Activated CD4-positive, alpha-beta memory T cell treated with anti-CD3 and anti-CD28 coated beads for 36 hours (primary cell): ENCODE results near the gene DCX. TPM values are rescaled to one million over a fixed set of nuclear protein-coding genes. Genes with fewer than 3 reads are reported as not detected.

Experiments
- CTCF ChIA-PET: fragments of 350-600 bp; sonication (Branson Sonifier 250); formaldehyde crosslinking; loops from one replicate; lab custom pipeline; 2021; ENCODE audit warnings: antibody characterized with exemption, inconsistent platforms; lab: Charles Lee
- POLR2A ChIA-PET: fragments of 350-600 bp; sonication (Branson Sonifier 250); formaldehyde crosslinking; loops from one replicate; lab custom pipeline; 2021; ENCODE audit warnings: antibody characterized with exemption; lab: Charles Lee
- DNase-seq: peaks from one replicate; pipeline ENCODE4 v3.0.0-alpha.2; 2020
- H3K27ac Mint-ChIP-seq: one replicate; pipeline ENCODE4 v1.8.0; 2021; ENCODE audit warnings: mixed read lengths
- H3K27me3 Mint-ChIP-seq: one replicate; pipeline ENCODE4 v1.8.0; 2021; ENCODE audit warnings: mixed read lengths
- H3K36me3 Mint-ChIP-seq: one replicate; pipeline ENCODE4 v1.8.0; 2021; ENCODE audit warnings: mixed read lengths
- H3K4me1 Mint-ChIP-seq: one replicate; pipeline ENCODE4 v1.8.0; 2021; ENCODE audit warnings: low read depth, mixed read lengths
- H3K4me3 Mint-ChIP-seq: one replicate; pipeline ENCODE4 v1.8.0; 2021; ENCODE audit warnings: mild to moderate bottlenecking, mixed read lengths
- H3K9me3 Mint-ChIP-seq: one replicate; pipeline ENCODE4 v1.8.0; 2021; ENCODE audit warnings: mixed read lengths
- intact Hi-C: fragments of 100-400 bp; cut with micrococcal nuclease; formaldehyde crosslinking; loops from one replicate; pipeline ENCODE4 v1.15.1; 2023
- total RNA-seq, 2 experiments: library from RNA; stranded (reverse); gene quantifications; one replicate each; pipeline ENCODE4 v1.2.3, GENCODE V29; 2021

Gene DCX
- total RNA-seq, 2 experiments from 2014 or later, result not detected

- Mint-ChIP-seq H3K27ac (no peak overlapping the region), H3K4me1 (no peaks in the 10 kb centered on the region), H3K36me3 (no peaks in the 10 kb centered on the region), H3K4me3 (no peak overlapping the region), H3K27me3 (no peaks in the 10 kb centered on the region), H3K9me3 (no peaks in the 10 kb centered on the region)
- ChIA-PET POLR2A (no interaction called here), CTCF (no interaction called here)
- no peak for DNase-seq
- intact Hi-C loops, result no loop called here
These were observed 9.6 kb downstream of the DCX start for GRCh38 chrX:111402344-111402743.

- CTCF ChIA-PET, result no interaction called here
- H3K4me3 Mint-ChIP-seq, result no peak overlapping the region
- POLR2A ChIA-PET, result no interaction called here
- H3K27me3 Mint-ChIP-seq, result no peaks in the 10 kb centered on the region
- intact Hi-C loops, result no loop called here
- no peak for DNase-seq
- no peaks in the 10 kb centered on the region for H3K4me1 Mint-ChIP-seq
- H3K9me3 Mint-ChIP-seq, result no peaks in the 10 kb centered on the region
- H3K27ac Mint-ChIP-seq, result no peak overlapping the region
- H3K36me3 Mint-ChIP-seq, result no peaks in the 10 kb centered on the region
These were observed 16.8 kb downstream of the DCX start for GRCh38 chrX:111395149-111395548.

GRCh38 chrX:111394569-111394968 is 17.4 kb downstream of the DCX start:
- DNase-seq, result no peak
- ChIA-PET CTCF (no interaction called here), POLR2A (no interaction called here)
- Mint-ChIP-seq H3K4me1 (no peaks in the 10 kb centered on the region), H3K27me3 (no peaks in the 10 kb centered on the region), H3K4me3 (no peak overlapping the region), H3K36me3 (no peaks in the 10 kb centered on the region), H3K27ac (no peak overlapping the region), H3K9me3 (no peaks in the 10 kb centered on the region)
- intact Hi-C loops, result no loop called here

- no peak for DNase-seq
- ChIA-PET CTCF (no interaction called here), POLR2A (no interaction called here)
- no peak overlapping the region for H3K4me3 Mint-ChIP-seq
- no peaks in the 10 kb centered on the region for H3K36me3 Mint-ChIP-seq
- H3K27ac Mint-ChIP-seq, result no peak overlapping the region
- no peaks in the 10 kb centered on the region for H3K9me3 Mint-ChIP-seq
- intact Hi-C loops, result no loop called here
- H3K27me3 Mint-ChIP-seq, result no peaks in the 10 kb centered on the region
- no peaks in the 10 kb centered on the region for H3K4me1 Mint-ChIP-seq
These were observed 24.4 kb downstream of the DCX start for GRCh38 chrX:111387470-111388070.

GRCh38 chrX:111386615-111387233 is 25.3 kb downstream of the DCX start:
- CTCF ChIA-PET, result no interaction called here
- Mint-ChIP-seq H3K27me3 (no peaks in the 10 kb centered on the region), H3K36me3 (no peaks in the 10 kb centered on the region), H3K27ac (no peak overlapping the region), H3K4me3 (no peak overlapping the region), H3K9me3 (no peaks in the 10 kb centered on the region), H3K4me1 (no peaks in the 10 kb centered on the region)
- intact Hi-C loops, result no loop called here
- POLR2A ChIA-PET, result no interaction called here
- DNase-seq, result no peak

GRCh38 chrX:111386077-111386476 is 25.9 kb downstream of the DCX start:
- intact Hi-C loops, result no loop called here
- no peaks in the 10 kb centered on the region for H3K36me3 Mint-ChIP-seq
- ChIA-PET POLR2A (no interaction called here), CTCF (no interaction called here)
- H3K9me3 Mint-ChIP-seq, result no peaks in the 10 kb centered on the region
- DNase-seq, result no peak
- H3K4me1 Mint-ChIP-seq, result no peaks in the 10 kb centered on the region
- no peak overlapping the region for H3K4me3 Mint-ChIP-seq
- H3K27me3 Mint-ChIP-seq, result no peaks in the 10 kb centered on the region
- H3K27ac Mint-ChIP-seq, result no peak overlapping the region

- Mint-ChIP-seq H3K27ac (no peak overlapping the region), H3K4me1 (no peaks in the 10 kb centered on the region), H3K9me3 (no peaks in the 10 kb centered on the region), H3K27me3 (no peaks in the 10 kb centered on the region), H3K36me3 (no peaks in the 10 kb centered on the region), H3K4me3 (no peak overlapping the region)
- CTCF ChIA-PET, result no interaction called here
- DNase-seq, result no peak
- intact Hi-C loops, result no loop called here
- POLR2A ChIA-PET, result no interaction called here
These were observed 29.7 kb downstream of the DCX start for GRCh38 chrX:111382277-111382676.

- H3K9me3 Mint-ChIP-seq, result no peaks in the 10 kb centered on the region
- no peaks in the 10 kb centered on the region for H3K27me3 Mint-ChIP-seq
- H3K36me3 Mint-ChIP-seq, result no peaks in the 10 kb centered on the region
- CTCF ChIA-PET, result no interaction called here
- intact Hi-C loops, result no loop called here
- DNase-seq, result no peak
- POLR2A ChIA-PET, result no interaction called here
- no peaks in the 10 kb centered on the region for H3K4me1 Mint-ChIP-seq
- no peak overlapping the region for H3K4me3 Mint-ChIP-seq
- H3K27ac Mint-ChIP-seq, result no peak overlapping the region
These were observed 35.0 kb downstream of the DCX start for GRCh38 chrX:111376897-111377578.

- H3K36me3 Mint-ChIP-seq, result no peaks in the 10 kb centered on the region
- no peak overlapping the region for H3K4me3 Mint-ChIP-seq
- no peak for DNase-seq
- H3K9me3 Mint-ChIP-seq, result no peaks in the 10 kb centered on the region
- H3K27me3 Mint-ChIP-seq, result no peaks in the 10 kb centered on the region
- no peak overlapping the region for H3K27ac Mint-ChIP-seq
- intact Hi-C loops, result no loop called here
- H3K4me1 Mint-ChIP-seq, result no peaks in the 10 kb centered on the region
- POLR2A ChIA-PET, result no interaction called here
- CTCF ChIA-PET, result no interaction called here
These were observed 35.5 kb downstream of the DCX start for GRCh38 chrX:111376486-111376885.

GRCh38 chrX:111375747-111376146 is 36.2 kb downstream of the DCX start:
- Mint-ChIP-seq H3K4me1 (no peaks in the 10 kb centered on the region), H3K9me3 (no peaks in the 10 kb centered on the region), H3K27me3 (no peaks in the 10 kb centered on the region), H3K27ac (no peak overlapping the region), H3K4me3 (no peak overlapping the region), H3K36me3 (no peaks in the 10 kb centered on the region)
- ChIA-PET CTCF (interaction anchor here (0.8 kb wide), 1 partner anchor 505 kb away, joined by 3 read pairs; no protein-coding TSS in a partner anchor), POLR2A (no interaction called here)
- intact Hi-C loops, result no loop called here
- DNase-seq, result no peak

- CTCF ChIA-PET, result no interaction called here
- Mint-ChIP-seq H3K27me3 (no peaks in the 10 kb centered on the region), H3K27ac (no peak overlapping the region), H3K9me3 (no peaks in the 10 kb centered on the region), H3K36me3 (no peaks in the 10 kb centered on the region), H3K4me3 (no peak overlapping the region), H3K4me1 (no peaks in the 10 kb centered on the region)
- intact Hi-C loops, result no loop called here
- POLR2A ChIA-PET, result no interaction called here
- no peak for DNase-seq
These were observed 39.9 kb downstream of the DCX start for GRCh38 chrX:111372086-111372485.

GRCh38 chrX:111365770-111366325 is 46.1 kb downstream of the DCX start:
- Mint-ChIP-seq H3K36me3 (no peaks in the 10 kb centered on the region), H3K4me1 (no peaks in the 10 kb centered on the region), H3K4me3 (no peak overlapping the region), H3K27me3 (no peaks in the 10 kb centered on the region), H3K9me3 (no peaks in the 10 kb centered on the region), H3K27ac (no peak overlapping the region)
- intact Hi-C loops, result no loop called here
- POLR2A ChIA-PET, result no interaction called here
- DNase-seq, result no peak
- CTCF ChIA-PET, result no interaction called here
